OCI-LY7 (cell line): ENCODE data around the gene CISD3. TPM values are rescaled to one million over a fixed set of nuclear protein-coding genes. Genes with fewer than 3 reads are reported as not detected.
A peak's percentile ranks its signal among the peaks of the same experiment; 100 is the strongest.

ENCODE experiments used
- BruUV-seq: library from RNA; stranded (reverse); fragments of 400-500 nt; replicated peaks from 2 replicates; lab custom pipeline; 2021; lab: Mats Ljungman, UMichigan
- CTCF ChIA-PET: fragments of 300-600 bp; sonication (Branson Sonifier 250); formaldehyde crosslinking; loops from one replicate; lab custom pipeline; 2022; ENCODE audit warnings: antibody characterized with exemption; ENCODE audit not compliant: unreplicated experiment; lab: Charles Lee
- POLR2A ChIA-PET: fragments of 300-600 bp; sonication (Branson Sonifier 250); formaldehyde crosslinking; loops from one replicate; lab custom pipeline; 2022; ENCODE audit warnings: antibody characterized with exemption; lab: Charles Lee
- DNase-seq: peaks from one replicate; pipeline ENCODE4 v3.0.0-alpha.2; 2015; ENCODE audit warnings: low spot score
- H2AFZ ChIP-seq: fragments of 200-600 bp; sonication (generic), shearing (Covaris generic); 2 replicates; pipeline ENCODE4 v1.6.1; 2014; ENCODE audit warnings: mild to moderate bottlenecking, antibody characterized with exemption, low read length, moderate library complexity
- H3K27ac ChIP-seq: fragments of 200-600 bp; sonication (generic); 2 replicates; pipeline ENCODE4 v1.5.1; 2014; ENCODE audit warnings: mixed run types, low read depth, mild to moderate bottlenecking, moderate library complexity, low read length, inconsistent platforms; ENCODE audit not compliant: poor library complexity, severe bottlenecking
- H3K36me3 ChIP-seq: fragments of 200-600 bp; sonication (generic); 2 replicates; pipeline ENCODE4 v1.6.1; 2014; ENCODE audit warnings: mild to moderate bottlenecking, antibody characterized with exemption, low read length, moderate library complexity, mixed read lengths; ENCODE audit not compliant: insufficient read depth
- H3K4me1 ChIP-seq: fragments of 200-600 bp; sonication (generic); 2 replicates; pipeline ENCODE4 v1.5.1; 2014; ENCODE audit warnings: mild to moderate bottlenecking, low read length; ENCODE audit not compliant: insufficient read depth, poor library complexity, severe bottlenecking
- H3K4me2 ChIP-seq: fragments of 200-600 bp; sonication (generic); 2 replicates; pipeline ENCODE4 v1.6.1; 2014; ENCODE audit warnings: mild to moderate bottlenecking, low read length
- H3K4me3 ChIP-seq: fragments of 200-600 bp; sonication (generic); 2 replicates; pipeline ENCODE4 v1.5.1; 2014; ENCODE audit warnings: mild to moderate bottlenecking, low read depth, low read length; ENCODE audit not compliant: poor library complexity, severe bottlenecking
- H3K79me2 ChIP-seq: fragments of 200-600 bp; sonication (generic); 2 replicates; pipeline ENCODE4 v1.6.1; 2016; ENCODE audit warnings: low read depth, mild to moderate bottlenecking, low read length, moderate library complexity, mixed read lengths; ENCODE audit not compliant: insufficient read depth
- H3K9me2 ChIP-seq: fragments of 200-600 bp; sonication (generic); 2 replicates; pipeline ENCODE4 v1.6.1; 2016; ENCODE audit warnings: mild to moderate bottlenecking, low read length, mixed read lengths; ENCODE audit not compliant: insufficient read depth
- H3K9me3 ChIP-seq: fragments of 200-600 bp; sonication (generic); 2 replicates; pipeline ENCODE4 v1.6.1; 2014; ENCODE audit warnings: mild to moderate bottlenecking, mixed run types, low read length, mixed read lengths
- H4K20me1 ChIP-seq: fragments of 200-600 bp; sonication (generic); 2 replicates; pipeline ENCODE4 v1.6.1; 2014; ENCODE audit warnings: mild to moderate bottlenecking, antibody characterized with exemption, low read length, moderate library complexity, mixed read lengths; ENCODE audit not compliant: insufficient read depth
- EZH2phosphoT487 ChIP-seq: fragments of 200-600 bp; sonication (generic); IDR thresholded peaks from 2 replicates; pipeline ENCODE4 v1.6.1; 2018; ENCODE audit warnings: low read depth, borderline replicate concordance, mild to moderate bottlenecking, mixed run types, antibody characterized with exemption, low read length, moderate library complexity, mixed read lengths
- intact Hi-C: fragments of 100-400 bp; cut with micrococcal nuclease; formaldehyde crosslinking; loops from one replicate; pipeline ENCODE4 v1.10.0; 2022; ENCODE audit not compliant: unreplicated experiment
- total RNA-seq, 2 experiments: library from RNA; depleted of rRNA in 1 of 2; stranded (reverse); fragments of >200 nt in 1 of 2; shearing (Covaris generic) in 1 of 2; gene quantifications; 2 replicates each; pipeline ENCODE4 v1.2.3, GENCODE V29; 2014 to 2022
- TF ChIP-seq, protein P1 (sequence below): fragments of 200-600 bp; sonication (generic); conservative IDR thresholded peaks from 2 replicates; pipeline ENCODE4 v1.5.1; 2014; ENCODE audit warnings: mild to moderate bottlenecking, antibody characterized with exemption, low read length, moderate library complexity, mixed read lengths

CISD3 gene
- total RNA-seq, 2 experiments from 2014 or later, result 13.4 to 25.1 TPM

DNA sequence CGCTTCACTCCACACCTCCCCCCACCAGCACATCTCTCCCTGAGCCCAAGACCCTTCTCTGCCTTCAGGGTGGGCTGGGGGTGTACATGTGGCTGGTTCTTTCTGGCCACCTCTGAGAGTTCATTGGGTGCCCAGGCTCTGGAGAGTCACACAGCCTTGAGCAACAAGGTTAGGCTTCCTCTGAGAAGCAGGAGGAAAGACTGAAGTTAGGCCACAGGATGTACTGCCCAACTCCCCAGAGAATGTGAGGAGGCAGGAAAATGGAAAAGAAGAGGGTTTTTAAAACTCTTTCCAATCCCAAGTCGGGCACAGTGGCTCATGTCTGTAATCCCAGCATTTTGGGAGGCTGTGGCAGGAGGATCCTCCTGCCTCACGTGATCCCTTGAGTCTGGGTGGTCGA lies 10.7 kb downstream of the CISD3 start:
- BruUV-seq, result no TSS peak
- intact Hi-C loops, result no loop called here

DNA sequence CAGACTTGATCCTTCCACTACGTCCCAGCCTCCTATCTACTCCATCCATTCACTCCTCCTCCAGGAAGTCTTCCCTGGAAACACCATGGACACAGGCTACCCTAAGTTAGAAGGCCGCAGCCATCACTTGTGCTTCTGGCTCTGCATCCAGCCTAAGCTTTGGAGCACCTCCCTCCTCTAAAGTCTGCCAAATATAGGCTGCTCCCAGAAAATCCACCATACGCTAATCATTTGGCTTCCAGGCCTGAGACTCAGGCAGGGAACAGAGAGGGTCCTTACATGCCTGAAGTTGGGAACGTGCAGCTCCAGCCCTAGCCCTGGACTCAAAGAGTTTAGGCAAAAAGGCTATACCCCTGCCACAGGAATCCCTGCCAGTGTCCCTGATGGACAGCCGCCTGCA lies 11.3 kb downstream of the CISD3 start:
- intact Hi-C loops, result no loop called here
- H3K9me2 ChIP-seq, result no peaks in the 10 kb centered on the region
- DNase-seq, result no peak
- ChIA-PET CTCF (no interaction called here), POLR2A (no interaction called here)
- H3K9me3 ChIP-seq, result no peaks in the 10 kb centered on the region
- H3K4me1 ChIP-seq, result peaks cover 55% of the 10 kb centered on the region
- H3K79me2 ChIP-seq, result peaks cover 59% of the 10 kb centered on the region
- no peak overlapping the region for H2AFZ ChIP-seq
- H3K4me3 ChIP-seq, result no peak overlapping the region
- no peak overlapping the region for H3K27ac ChIP-seq
- no TSS peak for BruUV-seq
- H4K20me1 ChIP-seq, result no peaks in the 10 kb centered on the region
- H3K36me3 ChIP-seq, result peaks cover 57% of the 10 kb centered on the region
- TF ChIP-seq, protein P1, sequence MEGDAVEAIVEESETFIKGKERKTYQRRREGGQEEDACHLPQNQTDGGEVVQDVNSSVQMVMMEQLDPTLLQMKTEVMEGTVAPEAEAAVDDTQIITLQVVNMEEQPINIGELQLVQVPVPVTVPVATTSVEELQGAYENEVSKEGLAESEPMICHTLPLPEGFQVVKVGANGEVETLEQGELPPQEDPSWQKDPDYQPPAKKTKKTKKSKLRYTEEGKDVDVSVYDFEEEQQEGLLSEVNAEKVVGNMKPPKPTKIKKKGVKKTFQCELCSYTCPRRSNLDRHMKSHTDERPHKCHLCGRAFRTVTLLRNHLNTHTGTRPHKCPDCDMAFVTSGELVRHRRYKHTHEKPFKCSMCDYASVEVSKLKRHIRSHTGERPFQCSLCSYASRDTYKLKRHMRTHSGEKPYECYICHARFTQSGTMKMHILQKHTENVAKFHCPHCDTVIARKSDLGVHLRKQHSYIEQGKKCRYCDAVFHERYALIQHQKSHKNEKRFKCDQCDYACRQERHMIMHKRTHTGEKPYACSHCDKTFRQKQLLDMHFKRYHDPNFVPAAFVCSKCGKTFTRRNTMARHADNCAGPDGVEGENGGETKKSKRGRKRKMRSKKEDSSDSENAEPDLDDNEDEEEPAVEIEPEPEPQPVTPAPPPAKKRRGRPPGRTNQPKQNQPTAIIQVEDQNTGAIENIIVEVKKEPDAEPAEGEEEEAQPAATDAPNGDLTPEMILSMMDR, result no peak
- TF ChIP-seq EZH2phosphoT487, result no peak
- peak overlapping the region; percentile 80; the same call in 1 of the 2 replicates for H3K4me2 ChIP-seq

More for the DNA sequence above, 10.7 kb downstream of the CISD3 start:
- DNase-seq, result no peak
- Histone ChIP-seq H3K79me2 (peaks cover 52% of the 10 kb centered on the region), H3K4me3 (no peak overlapping the region), H3K4me1 (peaks cover 53% of the 10 kb centered on the region), H3K9me3 (no peaks in the 10 kb centered on the region), H3K9me2 (no peaks in the 10 kb centered on the region), H3K27ac (peak overlapping the region; percentile 20), H3K36me3 (peaks cover 63% of the 10 kb centered on the region), H4K20me1 (no peaks in the 10 kb centered on the region), H3K4me2 (no peak overlapping the region), H2AFZ (no peak overlapping the region)
- no peak for TF ChIP-seq EZH2phosphoT487
- TF ChIP-seq, protein P1, result no peak
- CTCF ChIA-PET, result no interaction called here
- POLR2A ChIA-PET, result no interaction called here

DNA sequence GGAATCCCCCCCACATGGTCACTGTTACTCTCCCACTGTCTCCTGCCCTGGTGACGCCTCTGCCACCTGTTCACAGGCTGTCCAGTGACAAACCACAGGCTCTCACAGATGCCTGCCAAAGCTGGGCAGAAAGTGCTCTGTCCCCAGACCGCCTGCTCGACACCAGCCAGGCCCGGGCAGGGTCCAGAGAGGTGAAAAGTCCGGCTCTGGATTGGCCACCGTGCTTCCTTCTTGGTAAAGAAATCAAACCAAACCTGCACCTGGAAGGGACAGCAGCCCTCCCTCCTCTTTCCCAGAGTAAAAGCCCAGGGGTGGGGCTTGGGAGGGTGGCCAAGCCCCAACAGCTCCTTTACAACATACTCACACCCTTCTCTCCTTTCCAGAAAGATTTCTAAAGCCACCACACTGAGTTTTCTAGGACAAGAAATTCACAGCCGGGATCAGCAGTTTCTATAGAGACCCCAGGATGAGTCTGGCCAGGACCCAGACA lies 11.8 kb downstream of the CISD3 start:
- no TSS peak for BruUV-seq
- CTCF ChIA-PET, result no interaction called here
- no peaks in the 10 kb centered on the region for H4K20me1 ChIP-seq

More for the DNA sequence above, 11.8 kb downstream of the CISD3 start:
- TF ChIP-seq, protein P1, result no peak
- TF ChIP-seq EZH2phosphoT487, result no peak
- Histone ChIP-seq H3K4me1 (peaks cover 55% of the 10 kb centered on the region), H2AFZ (no peak overlapping the region), H3K27ac (peak overlapping the region; percentile 26), H3K36me3 (peaks cover 54% of the 10 kb centered on the region), H3K9me2 (no peaks in the 10 kb centered on the region), H3K9me3 (no peaks in the 10 kb centered on the region), H3K79me2 (peaks cover 64% of the 10 kb centered on the region), H3K4me3 (no peak overlapping the region), H3K4me2 (peak overlapping the region; percentile 80)
- no peak for DNase-seq
- intact Hi-C loops, result no loop called here
- POLR2A ChIA-PET, result no interaction called here
